Endothelial cell (in vitro differentiated cells): ENCODE results near the gene TTC34. TPM values are rescaled to one million over a fixed set of nuclear protein-coding genes. Genes with fewer than 3 reads are reported as not detected.

Experiments used
- DNase-seq: peaks from one replicate; pipeline ENCODE4 v3.0.0; 2021; ENCODE audit warnings: low spot score
- H3K27ac Mint-ChIP-seq: one replicate; pipeline ENCODE4 v1.8.0; 2021; ENCODE audit warnings: mixed read lengths, inconsistent platforms; ENCODE audit not compliant: unreplicated experiment
- H3K27me3 Mint-ChIP-seq: one replicate; pipeline ENCODE4 v1.8.0; 2021; ENCODE audit warnings: mild to moderate bottlenecking, moderate library complexity, mixed read lengths, inconsistent platforms; ENCODE audit not compliant: unreplicated experiment
- H3K36me3 Mint-ChIP-seq: one replicate; pipeline ENCODE4 v1.8.0; 2021; ENCODE audit warnings: mild to moderate bottlenecking, low read depth, mixed read lengths, inconsistent platforms; ENCODE audit not compliant: unreplicated experiment
- H3K4me1 Mint-ChIP-seq: one replicate; pipeline ENCODE4 v1.8.0; 2021; ENCODE audit warnings: mild to moderate bottlenecking, mixed read lengths, inconsistent platforms; ENCODE audit not compliant: unreplicated experiment
- H3K4me3 Mint-ChIP-seq: one replicate; pipeline ENCODE4 v1.8.0; 2021; ENCODE audit warnings: mild to moderate bottlenecking, mixed read lengths, inconsistent platforms; ENCODE audit not compliant: unreplicated experiment
- H3K9me3 Mint-ChIP-seq: one replicate; pipeline ENCODE4 v1.8.0; 2021; ENCODE audit warnings: mixed read lengths, inconsistent platforms; ENCODE audit not compliant: unreplicated experiment
- CTCF ChIP-seq: fragments of 200-600 bp; sonication (generic); IDR thresholded peaks from one replicate; pipeline ENCODE4 v1.5.0; 2021; ENCODE audit warnings: antibody characterized with exemption; ENCODE audit not compliant: unreplicated experiment
- total RNA-seq: library from RNA; stranded (reverse); fragmentation: NEBNext Ultra II Directional; extraction: Animal tissue kit (Norgen Biotek cat#: 25700); gene quantifications from one replicate; pipeline ENCODE4 v1.2.1, GENCODE V29; 2021; ENCODE audit not compliant: unreplicated experiment

The TTC34 gene
- total RNA-seq, 1 donor from 2014 or later = 0.82 TPM

GRCh38 chr1:2642560-2643413, 158.7 kb downstream of the TTC34 start:
- H3K9me3 Mint-ChIP-seq = peaks cover 2% of the 10 kb centered on the region
- H3K4me3 Mint-ChIP-seq = peak overlapping the region; percentile 86
- H3K4me1 Mint-ChIP-seq = no peaks in the 10 kb centered on the region
- no peak overlapping the region for H3K27ac Mint-ChIP-seq
- peak; percentile 94 for DNase-seq
- no peaks in the 10 kb centered on the region for H3K36me3 Mint-ChIP-seq
- peaks cover 4% of the 10 kb centered on the region for H3K27me3 Mint-ChIP-seq
- no peak for TF ChIP-seq CTCF

- Mint-ChIP-seq H3K36me3 (peaks cover under 1% of the 10 kb centered on the region), H3K27me3 (peaks cover 6% of the 10 kb centered on the region), H3K4me3 (peak overlapping the region; percentile 86), H3K9me3 (peaks cover under 1% of the 10 kb centered on the region), H3K27ac (no peak overlapping the region), H3K4me1 (no peaks in the 10 kb centered on the region)
- no peak for TF ChIP-seq CTCF
- DNase-seq = no peak
Measured at GRCh38 chr1:2642131-2642559, 159.3 kb downstream of the TTC34 start.

GRCh38 chr1:2641381-2642130, 159.9 kb downstream of the TTC34 start:
- no peak for TF ChIP-seq CTCF
- H3K27ac Mint-ChIP-seq = no peak overlapping the region
- peaks cover 5% of the 10 kb centered on the region for H3K36me3 Mint-ChIP-seq
- H3K4me3 Mint-ChIP-seq = no peak overlapping the region
- no peak for DNase-seq
- H3K4me1 Mint-ChIP-seq = no peaks in the 10 kb centered on the region
- peaks cover 6% of the 10 kb centered on the region for H3K9me3 Mint-ChIP-seq
- peaks cover 9% of the 10 kb centered on the region for H3K27me3 Mint-ChIP-seq

GRCh38 chr1:2640626-2641025, 160.9 kb downstream of the TTC34 start:
- Mint-ChIP-seq H3K4me1 (no peaks in the 10 kb centered on the region), H3K27me3 (peaks cover 8% of the 10 kb centered on the region), H3K4me3 (no peak overlapping the region), H3K9me3 (peaks cover 11% of the 10 kb centered on the region), H3K36me3 (peaks cover 5% of the 10 kb centered on the region), H3K27ac (no peak overlapping the region)
- no peak for DNase-seq
- TF ChIP-seq CTCF = no peak
